Measurements from ENCODE around the gene MEGF6. TPM values are rescaled to one million over a fixed set of nuclear protein-coding genes. Genes with fewer than 3 reads are reported as not detected.

MEGF6 gene
- total RNA-seq, 8 experiments from 2014 or later = 0.40 to 14.0 (median 2.0) TPM

- in situ Hi-C loops (cut with MboI; ENCODE audit: low pct_unique_long_range_greater_than_20kb in 2 of 9, low sequenced_read_pairs in 9 of 9, unreplicated experiment in 9 of 9) = no loop called here
- Histone ChIP-seq H3K27ac (peak overlapping the region in 1 of 2 donors; percentile 72), H3K4me3 (no peak overlapping the region), H3K4me1 (replicated peaks in 1 of 2) (peaks cover 18 to 34% of the 10 kb centered on the region in 2 donors)
- WGBS, 10 experiments = 0 to 100% (median 71%) methylated on average over 1 to 7 of the region's 31 CpGs; no CpG with 5 or more reads in 4 of the 10 experiments
- ATAC-seq (replicated peaks in 6 of 8) = peak; percentile 12 to 95 (median 41)
These were observed 107.0 kb downstream of the MEGF6 start for GRCh38 chr1:3504151-3504821.

DNA sequence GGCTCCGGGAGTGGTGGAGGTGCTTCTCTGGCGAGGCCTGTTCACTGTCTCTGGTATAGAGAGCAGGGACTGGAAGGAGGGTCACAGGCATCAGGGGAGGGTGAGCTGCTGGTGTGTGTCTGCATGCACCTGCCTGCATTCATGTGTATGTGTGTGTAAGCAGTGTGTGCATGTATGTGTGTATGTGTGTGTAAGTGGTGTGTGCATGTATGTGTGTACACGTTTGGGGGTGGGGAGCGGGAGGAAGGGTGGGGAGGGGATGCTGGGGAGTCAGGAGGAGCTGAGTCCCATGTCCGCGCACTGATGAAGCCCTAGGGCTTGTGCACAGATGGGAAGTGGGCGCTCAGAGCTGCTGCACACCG, 107.8 kb downstream of the MEGF6 start:
- Histone ChIP-seq H3K4me3 (no peak overlapping the region), H3K4me1 (replicated peaks in 1 of 2) (peaks cover 18 to 34% of the 10 kb centered on the region in 2 donors), H3K27ac (peak overlapping the region in 1 of 2 donors; percentile 72)
- 29 to 50% methylated on average over 1 to 2 of the region's 8 CpGs; no CpG with 5 or more reads in 8 of the 10 experiments for WGBS, 10 experiments
- ATAC-seq (replicated peaks in 6 of 8) = peak in 1 of 8 experiments; percentile 5
- in situ Hi-C loops (cut with MboI; ENCODE audit: low pct_unique_long_range_greater_than_20kb in 2 of 9, low sequenced_read_pairs in 9 of 9, unreplicated experiment in 9 of 9) = no loop called here

GRCh38 chr1:3502641-3503524, 108.4 kb downstream of the MEGF6 start:
- in situ Hi-C loops (cut with MboI; ENCODE audit: low pct_unique_long_range_greater_than_20kb in 2 of 9, low sequenced_read_pairs in 9 of 9, unreplicated experiment in 9 of 9) = no loop called here
- no peak overlapping the region for H3K27ac ChIP-seq
- no peak for ATAC-seq (replicated peaks in 6 of 8)
- WGBS, 10 experiments = 62 to 100% (median 77%) methylated on average over 1 to 15 of the region's 22 CpGs; no CpG with 5 or more reads in 6 of the 10 experiments
- H3K4me1 ChIP-seq (replicated peaks in 1 of 2) = peaks cover 23 to 37% of the 10 kb centered on the region in 2 donors
- H3K4me3 ChIP-seq = no peak overlapping the region

DNA sequence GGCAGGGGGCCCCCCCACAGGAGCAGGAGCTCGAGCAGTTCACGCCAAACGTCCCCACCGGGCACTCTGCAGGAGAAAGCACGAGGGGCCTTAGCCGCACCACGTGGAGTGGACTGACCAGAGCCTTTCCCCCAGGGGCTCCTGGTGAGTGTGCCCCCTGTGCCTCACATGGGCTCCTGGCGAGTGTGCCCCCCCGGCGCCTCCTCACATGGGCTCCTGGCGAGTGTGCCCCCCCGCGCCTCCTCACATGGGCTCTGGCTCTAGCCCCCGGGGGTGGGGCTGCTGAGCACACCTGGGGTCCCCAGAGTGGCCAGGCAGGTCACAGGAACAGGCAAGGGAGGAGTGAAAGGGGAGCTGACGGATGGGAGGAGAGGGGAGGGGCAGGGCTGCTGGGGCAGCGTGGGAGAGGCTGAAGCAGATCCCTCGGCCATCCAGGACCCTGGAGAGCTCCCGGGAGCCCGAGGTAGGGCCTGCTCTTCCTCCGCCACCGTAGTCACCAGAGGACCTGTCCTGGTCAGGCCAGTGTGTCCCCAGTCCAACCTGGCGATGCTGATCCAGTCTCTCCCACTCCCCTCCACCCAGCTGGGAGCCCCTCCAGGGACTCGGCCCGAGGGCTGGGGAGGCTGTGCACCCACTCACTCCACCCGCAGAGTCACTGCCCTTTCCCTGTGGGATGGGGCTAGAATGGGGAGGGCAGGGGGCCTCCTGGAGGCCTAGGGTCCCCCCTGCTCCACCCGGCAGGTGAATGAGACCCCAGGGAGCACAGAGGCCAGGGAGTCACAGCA, 109.3 kb downstream of the MEGF6 start:
- ATAC-seq (replicated peaks in 6 of 8) = peak in 7 of 8 experiments; percentile 4 to 67 (median 46)
- in situ Hi-C loops (cut with MboI; ENCODE audit: low pct_unique_long_range_greater_than_20kb in 2 of 9, low sequenced_read_pairs in 9 of 9, unreplicated experiment in 9 of 9) = no loop called here
- H3K4me3 ChIP-seq = no peak overlapping the region
- H3K27ac ChIP-seq = no peak overlapping the region
- WGBS, 10 experiments = 69% methylated on average over 6 to 8 of the region's 26 CpGs; no CpG with 5 or more reads in 8 of the 10 experiments
- peaks cover 27 to 40% of the 10 kb centered on the region in 2 donors for H3K4me1 ChIP-seq (replicated peaks in 1 of 2)

- Histone ChIP-seq H3K27ac (no peak overlapping the region), H3K4me3 (no peak overlapping the region), H3K4me1 (replicated peaks in 1 of 2) (peaks cover 27 to 40% of the 10 kb centered on the region in 2 donors)
- WGBS, 10 experiments = 30 to 80% methylated on average over 2 to 4 of the region's 17 CpGs; no CpG with 5 or more reads in 8 of the 10 experiments
- ATAC-seq (replicated peaks in 6 of 8) = no peak
- in situ Hi-C loops (cut with MboI; ENCODE audit: low pct_unique_long_range_greater_than_20kb in 2 of 9, low sequenced_read_pairs in 9 of 9, unreplicated experiment in 9 of 9) = no loop called here
These were observed 109.9 kb downstream of the MEGF6 start for GRCh38 chr1:3501437-3501836.

DNA sequence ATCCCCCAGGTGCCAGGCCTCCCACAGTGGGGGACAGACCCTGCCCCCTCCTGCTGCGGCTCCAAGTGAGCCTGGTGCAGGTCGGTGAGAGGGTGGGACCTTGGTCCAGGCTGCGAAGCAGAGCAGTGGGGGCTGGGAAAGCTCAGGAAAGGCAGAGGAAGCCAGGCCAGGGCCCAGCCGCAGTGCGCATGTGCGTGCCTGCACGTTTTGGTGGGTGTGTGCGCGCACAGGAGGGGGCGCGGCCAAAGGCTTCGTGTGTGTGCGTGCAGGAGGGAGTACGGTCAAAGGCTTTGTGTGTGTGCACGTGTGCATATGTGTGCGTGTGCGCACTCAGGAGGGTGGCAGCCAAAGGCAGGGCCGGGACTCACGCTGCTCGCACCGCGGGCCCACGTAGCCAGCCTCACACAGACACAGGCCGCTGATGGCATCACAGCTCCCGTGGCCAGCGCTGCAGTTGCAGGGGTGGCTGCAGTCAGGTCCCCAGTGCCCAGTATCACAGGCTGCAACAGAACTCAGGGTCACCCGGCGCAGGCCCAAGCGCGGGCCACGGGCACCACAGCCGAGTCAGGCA, 111.0 kb downstream of the MEGF6 start:
- in situ Hi-C loops (cut with MboI; ENCODE audit: low pct_unique_long_range_greater_than_20kb in 2 of 9, low sequenced_read_pairs in 9 of 9, unreplicated experiment in 9 of 9) = no loop called here
- 80 to 100% (median 88%) methylated on average over 1 to 31 of the region's 32 CpGs; no CpG with 5 or more reads in 4 of the 10 experiments for WGBS, 10 experiments
- no peak overlapping the region for H3K4me3 ChIP-seq
- H3K27ac ChIP-seq = no peak overlapping the region
- no peak for ATAC-seq (replicated peaks in 6 of 8)
- peaks cover 27 to 40% of the 10 kb centered on the region in 2 donors for H3K4me1 ChIP-seq (replicated peaks in 1 of 2)

GRCh38 chr1:3499611-3500010, 111.7 kb downstream of the MEGF6 start:
- WGBS, 10 experiments = 60 to 91% (median 89%) methylated on average over 2 to 9 of the region's 22 CpGs; no CpG with 5 or more reads in 7 of the 10 experiments
- peaks cover 25 to 34% of the 10 kb centered on the region in 2 donors for H3K4me1 ChIP-seq (replicated peaks in 1 of 2)
- H3K27ac ChIP-seq = no peak overlapping the region
- H3K4me3 ChIP-seq = no peak overlapping the region
- no peak for ATAC-seq (replicated peaks in 6 of 8)
- in situ Hi-C loops (cut with MboI; ENCODE audit: low pct_unique_long_range_greater_than_20kb in 2 of 9, low sequenced_read_pairs in 9 of 9, unreplicated experiment in 9 of 9) = no loop called here

DNA sequence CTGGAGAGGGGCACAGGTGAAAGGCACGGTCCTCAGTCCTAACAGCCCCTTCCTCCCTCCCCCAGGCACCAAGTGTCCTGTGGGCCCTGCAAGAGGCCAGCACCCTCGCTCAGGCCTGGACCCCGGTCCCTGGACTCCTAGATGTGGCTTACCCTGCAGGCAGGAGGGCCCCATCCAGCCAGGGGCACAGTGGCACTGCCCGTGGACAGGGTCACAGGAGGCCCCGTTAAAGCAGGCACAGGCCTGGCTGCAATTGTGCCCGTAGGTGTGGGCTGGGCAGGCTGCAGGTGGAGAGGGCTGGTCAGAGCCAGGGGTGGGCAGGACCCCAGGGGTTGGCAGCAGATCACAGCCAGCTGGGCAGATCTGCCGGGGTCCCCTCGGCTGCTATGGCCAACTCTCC, 112.3 kb downstream of the MEGF6 start:
- H3K4me1 ChIP-seq (replicated peaks in 1 of 2) = peaks cover 18 to 28% of the 10 kb centered on the region in 2 donors
- no peak for ATAC-seq (replicated peaks in 6 of 8)
- WGBS, 10 experiments = 0 to 90% (median 20%) methylated on average over 1 to 2 of the region's 8 CpGs; no CpG with 5 or more reads in 7 of the 10 experiments
- H3K4me3 ChIP-seq = no peak overlapping the region
- in situ Hi-C loops (cut with MboI; ENCODE audit: low pct_unique_long_range_greater_than_20kb in 2 of 9, low sequenced_read_pairs in 9 of 9, unreplicated experiment in 9 of 9) = no loop called here
- no peak overlapping the region for H3K27ac ChIP-seq

DNA sequence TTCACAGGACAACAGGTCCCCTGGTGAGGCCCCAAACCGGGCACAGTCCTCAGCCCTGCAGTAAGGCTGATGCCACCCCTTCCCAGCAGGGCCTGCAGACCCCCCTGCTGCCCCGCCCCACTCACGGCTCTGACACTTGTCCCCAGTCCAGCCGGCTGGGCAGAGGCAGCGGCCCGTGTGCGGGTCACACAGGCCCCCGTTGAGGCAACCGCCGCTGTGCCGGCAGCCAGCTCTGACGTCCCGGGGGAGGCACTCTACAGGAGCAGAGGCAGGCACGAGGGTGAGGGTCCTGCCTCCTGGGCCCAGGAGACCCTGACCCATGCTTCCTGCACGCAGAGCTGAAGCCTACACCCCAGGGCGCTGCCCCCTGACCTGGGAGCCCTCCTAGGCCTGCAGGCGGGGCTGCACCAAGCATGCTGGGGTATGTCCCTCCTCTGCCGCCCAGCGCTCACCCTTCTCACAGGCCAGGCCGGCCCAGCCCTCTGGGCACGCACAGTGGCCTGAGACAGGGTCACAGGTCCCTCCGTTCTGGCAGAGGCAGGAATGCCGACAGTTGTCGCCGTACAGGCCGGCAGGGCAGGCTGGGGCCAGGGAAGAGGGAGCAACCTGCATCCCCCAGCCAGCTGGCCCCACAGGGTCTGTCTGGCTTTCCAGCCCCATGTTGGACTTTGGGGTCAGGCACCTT, 112.9 kb downstream of the MEGF6 start:
- Histone ChIP-seq H3K4me3 (no peak overlapping the region), H3K27ac (no peak overlapping the region), H3K4me1 (replicated peaks in 1 of 2) (peaks cover 15 to 22% of the 10 kb centered on the region in 2 donors)
- 20 to 90% (median 67%) methylated on average over 1 to 11 of the region's 26 CpGs; no CpG with 5 or more reads in 6 of the 10 experiments for WGBS, 10 experiments
- ATAC-seq (replicated peaks in 6 of 8) = peak in 4 of 8 experiments; percentile 2 to 27 (median 20)
- in situ Hi-C loops (cut with MboI; ENCODE audit: low pct_unique_long_range_greater_than_20kb in 2 of 9, low sequenced_read_pairs in 9 of 9, unreplicated experiment in 9 of 9) = no loop called here

GRCh38 chr1:3497521-3497920, 113.8 kb downstream of the MEGF6 start:
- no peak overlapping the region for H3K4me3 ChIP-seq
- H3K27ac ChIP-seq = no peak overlapping the region
- 90% methylated on average over 2 of the region's 19 CpGs; no CpG with 5 or more reads in 9 of the 10 experiments for WGBS, 10 experiments
- in situ Hi-C loops (cut with MboI; ENCODE audit: low pct_unique_long_range_greater_than_20kb in 2 of 9, low sequenced_read_pairs in 9 of 9, unreplicated experiment in 9 of 9) = no loop called here
- peak in 4 of 8 experiments; percentile 6 to 32 (median 18) for ATAC-seq (replicated peaks in 6 of 8)
- H3K4me1 ChIP-seq (replicated peaks in 1 of 2) = peaks cover 13 to 15% of the 10 kb centered on the region in 2 donors

DNA sequence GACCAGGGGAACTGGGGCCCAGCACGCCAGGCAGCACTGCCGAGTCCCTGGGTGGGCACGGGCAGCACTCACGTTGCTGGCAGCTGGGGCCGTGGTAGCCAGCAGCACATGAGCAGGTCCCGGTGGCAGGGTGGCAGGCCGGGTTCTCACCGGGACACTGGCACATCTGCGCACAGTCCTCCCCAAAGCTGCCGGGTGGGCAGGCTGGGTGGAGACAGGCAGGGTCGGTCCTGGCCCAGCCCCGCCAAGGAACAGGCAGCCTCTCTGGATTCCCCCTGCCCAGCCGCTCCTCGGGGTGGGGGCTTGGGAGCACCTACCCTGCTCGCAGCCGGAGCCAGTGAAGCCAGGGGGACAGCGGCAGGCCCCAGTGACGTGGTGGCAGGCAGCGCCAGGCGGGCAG, 114.4 kb downstream of the MEGF6 start:
- Histone ChIP-seq H3K4me1 (replicated peaks in 1 of 2) (peaks cover 7 to 12% of the 10 kb centered on the region in 2 donors), H3K27ac (no peak overlapping the region)
- WGBS, 10 experiments = 20 to 100% (median 90%) methylated on average over 1 to 11 of the region's 20 CpGs; no CpG with 5 or more reads in 5 of the 10 experiments

More for the DNA sequence above, 114.4 kb downstream of the MEGF6 start:
- in situ Hi-C loops (cut with MboI; ENCODE audit: low pct_unique_long_range_greater_than_20kb in 2 of 9, low sequenced_read_pairs in 9 of 9, unreplicated experiment in 9 of 9) = no loop called here
- no peak overlapping the region for H3K4me3 ChIP-seq
- no peak for ATAC-seq (replicated peaks in 6 of 8)

All from motor neuron (in vitro differentiated cells).